WTC11 (cell line): Measurements from ENCODE around the gene SGSM2.

Experiments used
- JUN ChIP-seq: sonication (generic); formaldehyde crosslinking; IDR thresholded peaks from 2 replicates; pipeline ENCODE4 v1.8.0; 2023; ENCODE audit warnings: mild to moderate bottlenecking, missing genetic modification reagents
- OVOL2 ChIP-seq: fragments of 250-450 bp; sonication (Bioruptor Pico); IDR thresholded peaks from 2 replicates; pipeline ENCODE4 v1.9.0; 2021; ENCODE audit warnings: mild to moderate bottlenecking, borderline replicate concordance
- ZNF263 ChIP-seq: sonication (generic); formaldehyde crosslinking; IDR thresholded peaks from 2 replicates; pipeline ENCODE4 v1.8.1; 2022; ENCODE audit warnings: low read depth, mild to moderate bottlenecking, moderate library complexity, missing genetic modification reagents
- TF ChIP-seq, protein P1 (sequence below): sonication (generic); formaldehyde crosslinking; IDR thresholded peaks from 2 replicates; pipeline ENCODE4 v1.8.1; 2023; ENCODE audit warnings: mild to moderate bottlenecking, missing genetic modification reagents, moderate library complexity
- TF ChIP-seq, protein P2 (sequence below): fragments of 200-600 bp; IDR thresholded peaks from 2 replicates; pipeline ENCODE4 v1.8.0; 2022; ENCODE audit warnings: antibody characterized with exemption

DNA sequence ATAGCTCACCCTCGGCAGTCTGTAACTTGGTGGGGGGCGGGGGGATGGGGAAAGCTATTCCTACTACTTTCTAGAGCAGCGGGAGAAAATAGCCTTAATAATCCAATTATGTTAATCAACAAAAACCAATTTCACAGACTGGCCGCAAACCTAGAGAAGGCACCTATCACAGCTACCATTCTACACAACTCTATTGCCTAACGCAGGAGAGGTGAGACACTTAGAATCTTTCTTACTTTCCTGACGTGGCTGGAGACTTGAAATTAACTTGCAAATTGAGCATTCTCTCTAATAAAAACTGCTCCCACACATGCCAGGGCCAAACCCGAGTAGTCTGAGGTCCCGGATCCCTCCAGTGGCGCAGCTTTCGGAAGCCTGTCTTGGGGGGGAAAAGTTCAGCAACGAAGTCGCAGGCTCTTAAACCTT, 34.5 kb upstream of the SGSM2 start:
- TF ChIP-seq ZNF263 (CRISPR knock-in tag) (no peak), JUN (no peak), OVOL2 (CRISPR knock-in tag) (no peak)
- TF ChIP-seq, protein P1, sequence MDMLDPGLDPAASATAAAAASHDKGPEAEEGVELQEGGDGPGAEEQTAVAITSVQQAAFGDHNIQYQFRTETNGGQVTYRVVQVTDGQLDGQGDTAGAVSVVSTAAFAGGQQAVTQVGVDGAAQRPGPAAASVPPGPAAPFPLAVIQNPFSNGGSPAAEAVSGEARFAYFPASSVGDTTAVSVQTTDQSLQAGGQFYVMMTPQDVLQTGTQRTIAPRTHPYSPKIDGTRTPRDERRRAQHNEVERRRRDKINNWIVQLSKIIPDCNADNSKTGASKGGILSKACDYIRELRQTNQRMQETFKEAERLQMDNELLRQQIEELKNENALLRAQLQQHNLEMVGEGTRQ, result no peak
- TF ChIP-seq, protein P2, sequence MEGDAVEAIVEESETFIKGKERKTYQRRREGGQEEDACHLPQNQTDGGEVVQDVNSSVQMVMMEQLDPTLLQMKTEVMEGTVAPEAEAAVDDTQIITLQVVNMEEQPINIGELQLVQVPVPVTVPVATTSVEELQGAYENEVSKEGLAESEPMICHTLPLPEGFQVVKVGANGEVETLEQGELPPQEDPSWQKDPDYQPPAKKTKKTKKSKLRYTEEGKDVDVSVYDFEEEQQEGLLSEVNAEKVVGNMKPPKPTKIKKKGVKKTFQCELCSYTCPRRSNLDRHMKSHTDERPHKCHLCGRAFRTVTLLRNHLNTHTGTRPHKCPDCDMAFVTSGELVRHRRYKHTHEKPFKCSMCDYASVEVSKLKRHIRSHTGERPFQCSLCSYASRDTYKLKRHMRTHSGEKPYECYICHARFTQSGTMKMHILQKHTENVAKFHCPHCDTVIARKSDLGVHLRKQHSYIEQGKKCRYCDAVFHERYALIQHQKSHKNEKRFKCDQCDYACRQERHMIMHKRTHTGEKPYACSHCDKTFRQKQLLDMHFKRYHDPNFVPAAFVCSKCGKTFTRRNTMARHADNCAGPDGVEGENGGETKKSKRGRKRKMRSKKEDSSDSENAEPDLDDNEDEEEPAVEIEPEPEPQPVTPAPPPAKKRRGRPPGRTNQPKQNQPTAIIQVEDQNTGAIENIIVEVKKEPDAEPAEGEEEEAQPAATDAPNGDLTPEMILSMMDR, result no peak
